Parathyroid adenoma (tissue), 2 donors: ENCODE measurements around the gene PIWIL1.

Source experiments
- H2AFZ ChIP-seq: fragments of 300-600 bp; sonication (generic); one replicate; pipeline ENCODE4 v1.7.0; 2017; ENCODE audit warnings: antibody characterized with exemption, mild to moderate bottlenecking
- H3K27ac ChIP-seq: fragments of 300-600 bp; sonication (generic); one replicate; pipeline ENCODE4 v1.7.0; 2017
- H3K27me3 ChIP-seq: fragments of 300-600 bp; sonication (generic); one replicate; pipeline ENCODE4 v1.7.0; 2017; ENCODE audit warnings: low read length; ENCODE audit not compliant: control insufficient read depth, insufficient read depth
- H3K36me3 ChIP-seq: fragments of 300-600 bp; sonication (generic); one replicate; pipeline ENCODE4 v1.7.0; 2017; ENCODE audit warnings: low read length; ENCODE audit not compliant: control insufficient read depth, insufficient read depth
- H3K4me1 ChIP-seq: fragments of 300-600 bp; sonication (generic); one replicate; pipeline ENCODE4 v1.7.0; 2017; ENCODE audit warnings: control low read depth
- H3K4me2 ChIP-seq: fragments of 300-600 bp; sonication (generic); one replicate; pipeline ENCODE4 v1.7.0; 2017; ENCODE audit warnings: low read length
- H3K4me3 ChIP-seq: fragments of 300-600 bp; sonication (generic); one replicate; pipeline ENCODE4 v1.7.0; 2017; ENCODE audit warnings: low read depth, low read length
- H3K79me2 ChIP-seq: fragments of 300-600 bp; sonication (generic); one replicate; pipeline ENCODE4 v1.7.0; 2017; ENCODE audit warnings: control low read depth
- H3K9ac ChIP-seq: fragments of 300-600 bp; sonication (generic); one replicate; pipeline ENCODE4 v1.7.0; 2017; ENCODE audit warnings: mild to moderate bottlenecking
- H3K9me3 ChIP-seq: fragments of 300-600 bp; sonication (generic); one replicate; pipeline ENCODE4 v1.7.0; 2017; ENCODE audit warnings: low read length; ENCODE audit not compliant: control insufficient read depth
- CTCF ChIP-seq: fragments of 300-600 bp; sonication (generic); IDR thresholded peaks from one replicate; pipeline ENCODE4 v1.7.0; 2017; ENCODE audit warnings: antibody characterized with exemption, mild to moderate bottlenecking
- donor health status: primary hyperparathyroidism.

Gene PIWIL1

GRCh38 chr12:130345292-130345691 lies 7.6 kb downstream of the PIWIL1 start:
- Histone ChIP-seq H3K4me3 (no peak overlapping the region), H3K27me3 (no peaks in the 10 kb centered on the region), H3K27ac (no peak overlapping the region), H3K36me3 (no peaks in the 10 kb centered on the region), H3K4me2 (no peak overlapping the region), H3K9ac (no peak overlapping the region), H3K9me3 (no peaks in the 10 kb centered on the region), H2AFZ (no peak overlapping the region), H3K4me1 (no peaks in the 10 kb centered on the region), H3K79me2 (no peaks in the 10 kb centered on the region)
- TF ChIP-seq CTCF, result no peak

GRCh38 chr12:130347588-130347987 lies 9.9 kb downstream of the PIWIL1 start:
- Histone ChIP-seq H3K9ac (no peak overlapping the region), H3K79me2 (no peaks in the 10 kb centered on the region), H3K27me3 (no peaks in the 10 kb centered on the region), H2AFZ (no peak overlapping the region), H3K36me3 (no peaks in the 10 kb centered on the region), H3K4me2 (no peak overlapping the region), H3K27ac (no peak overlapping the region), H3K4me3 (no peak overlapping the region), H3K9me3 (no peaks in the 10 kb centered on the region), H3K4me1 (no peaks in the 10 kb centered on the region)
- no peak for TF ChIP-seq CTCF

- Histone ChIP-seq H3K4me2 (no peak overlapping the region), H3K27me3 (no peaks in the 10 kb centered on the region), H3K4me3 (no peak overlapping the region), H3K36me3 (no peaks in the 10 kb centered on the region), H2AFZ (no peak overlapping the region), H3K27ac (no peak overlapping the region), H3K9me3 (no peaks in the 10 kb centered on the region), H3K79me2 (no peaks in the 10 kb centered on the region), H3K9ac (no peak overlapping the region), H3K4me1 (no peaks in the 10 kb centered on the region)
- no peak for TF ChIP-seq CTCF
Measured at GRCh38 chr12:130350715-130351114, 13.0 kb downstream of the PIWIL1 start.

- H3K4me1 ChIP-seq, result no peaks in the 10 kb centered on the region
- no peak overlapping the region for H3K9ac ChIP-seq
- H3K4me2 ChIP-seq, result no peak overlapping the region
- H3K79me2 ChIP-seq, result no peaks in the 10 kb centered on the region
- H3K9me3 ChIP-seq, result no peaks in the 10 kb centered on the region
- H3K4me3 ChIP-seq, result no peak overlapping the region
- no peaks in the 10 kb centered on the region for H3K27me3 ChIP-seq
- TF ChIP-seq CTCF, result no peak
- no peaks in the 10 kb centered on the region for H3K36me3 ChIP-seq
- no peak overlapping the region for H3K27ac ChIP-seq
- no peak overlapping the region for H2AFZ ChIP-seq
Measured at GRCh38 chr12:130351326-130351725, 13.6 kb downstream of the PIWIL1 start.

- Histone ChIP-seq H3K27ac (no peak overlapping the region), H3K4me3 (no peak overlapping the region), H3K27me3 (no peaks in the 10 kb centered on the region), H3K36me3 (no peaks in the 10 kb centered on the region), H3K4me2 (no peak overlapping the region), H3K9me3 (no peaks in the 10 kb centered on the region), H3K79me2 (no peaks in the 10 kb centered on the region), H2AFZ (no peak overlapping the region), H3K4me1 (no peaks in the 10 kb centered on the region), H3K9ac (no peak overlapping the region)
- no peak for TF ChIP-seq CTCF
Measured at GRCh38 chr12:130353081-130353480, 15.4 kb downstream of the PIWIL1 start.
